ENCODE data around the gene UBE2C.

The UBE2C gene

GRCh38 chr20:45859916-45860315, 47.5 kb downstream of the UBE2C start:
- DNase-seq (ENCODE audit: low read depth in 3 of 3) = no peak

GRCh38 chr20:45860560-45861220, 48.2 kb downstream of the UBE2C start:
- no peak for DNase-seq (ENCODE audit: low read depth in 3 of 3)

GRCh38 chr20:45861221-45862075, 49.0 kb downstream of the UBE2C start:
- no peak for DNase-seq (ENCODE audit: low read depth in 3 of 3)

GRCh38 chr20:45863543-45864470, 51.4 kb downstream of the UBE2C start:
- no peak for DNase-seq (ENCODE audit: low read depth in 3 of 3)

- DNase-seq (ENCODE audit: low read depth in 3 of 3) = no peak
These were observed 54.0 kb downstream of the UBE2C start for GRCh38 chr20:45866454-45866853.

Measured in stimulated activated CD4-positive, alpha-beta T cell treated with anti-CD3 and anti-CD28 coated beads, TNF-alpha, amount 100 ng/mL, for 24 hours (primary cell).